A673 (cell line): ENCODE results near the gene RNF17. TPM values are rescaled to one million over a fixed set of nuclear protein-coding genes. Genes with fewer than 3 reads are reported as not detected.

Experiments
- BruUV-seq: library from RNA; stranded (reverse); fragments of 400-500 nt; replicated peaks from 2 replicates; lab custom pipeline; 2021; lab: Mats Ljungman, UMichigan
- CTCF ChIA-PET: fragments of 300-600 bp; sonication (Branson Sonifier 250); formaldehyde crosslinking; loops from one replicate; lab custom pipeline; 2022; ENCODE audit warnings: antibody characterized with exemption; lab: Charles Lee
- POLR2A ChIA-PET: fragments of 300-600 bp; sonication (Branson Sonifier 250); formaldehyde crosslinking; loops from one replicate; lab custom pipeline; 2022; ENCODE audit warnings: antibody characterized with exemption; ENCODE audit not compliant: low non-redundant PET; lab: Charles Lee
- DNase-seq: peaks from one replicate; pipeline ENCODE4 v3.0.0-alpha.2; 2015; ENCODE audit warnings: low spot score
- H3K27ac ChIP-seq: fragments of 200-600 bp; sonication (generic); 2 replicates; pipeline ENCODE4 v1.5.1; 2016; ENCODE audit warnings: mixed run types, low read depth, mild to moderate bottlenecking, mixed read lengths, antibody characterized with exemption, low read length; ENCODE audit not compliant: poor library complexity, severe bottlenecking
- H3K27me3 ChIP-seq: fragments of 200-600 bp; sonication (generic); replicated peaks from 2 replicates; pipeline ENCODE4 v1.6.1; 2017; ENCODE audit warnings: mixed run types, low read depth, mild to moderate bottlenecking, mixed read lengths, antibody characterized with exemption, low read length; ENCODE audit not compliant: insufficient read depth, poor library complexity
- H3K36me3 ChIP-seq: fragments of 200-600 bp; sonication (generic); 2 replicates; pipeline ENCODE4 v1.6.1; 2016; ENCODE audit warnings: mixed run types, mild to moderate bottlenecking, mixed read lengths, antibody characterized with exemption, low read length; ENCODE audit not compliant: insufficient read depth, poor library complexity, severe bottlenecking
- H3K4me1 ChIP-seq: fragments of 200-600 bp; sonication (generic); 2 replicates; pipeline ENCODE4 v1.6.1; 2017; ENCODE audit warnings: mixed run types, mild to moderate bottlenecking, mixed read lengths, antibody characterized with exemption, low read length; ENCODE audit not compliant: insufficient read depth, poor library complexity, severe bottlenecking
- H3K4me3 ChIP-seq: fragments of 200-600 bp; sonication (generic); 2 replicates; pipeline ENCODE4 v1.5.1; 2016; ENCODE audit warnings: low read depth, mixed run types, mild to moderate bottlenecking, mixed read lengths, low read length; ENCODE audit not compliant: poor library complexity, severe bottlenecking
- H3K9me3 ChIP-seq: fragments of 200-600 bp; sonication (generic); 2 replicates; pipeline ENCODE4 v1.6.1; 2016; ENCODE audit warnings: mixed run types, low read depth, mild to moderate bottlenecking, mixed read lengths, antibody characterized with exemption, low read length; ENCODE audit not compliant: poor library complexity, severe bottlenecking
- EZH2 ChIP-seq: fragments of 200-600 bp; sonication (generic); IDR thresholded peaks from 2 replicates; pipeline ENCODE4 v1.6.1; 2017; ENCODE audit warnings: borderline replicate concordance, low read depth, mild to moderate bottlenecking, mixed read lengths, antibody characterized with exemption, low read length; ENCODE audit not compliant: poor library complexity, severe bottlenecking
- intact Hi-C: fragments of 100-400 bp; cut with micrococcal nuclease; formaldehyde crosslinking; loops from one replicate; pipeline ENCODE4 v1.10.0; 2022; ENCODE audit not compliant: unreplicated experiment
- total RNA-seq: library from RNA; stranded (reverse); gene quantifications from 2 replicates; pipeline ENCODE4 v1.2.3, GENCODE V29; 2021
- TF ChIP-seq, protein P1 (sequence below): fragments of 300-800, 200-600 bp; sonication (generic); conservative IDR thresholded peaks from 2 replicates; pipeline ENCODE4 v1.5.1; 2017; ENCODE audit warnings: low read depth, mild to moderate bottlenecking, antibody characterized with exemption, low read length, moderate library complexity, mixed read lengths

The RNF17 gene
- total RNA-seq, 1 experiment from 2014 or later, result not detected

DNA sequence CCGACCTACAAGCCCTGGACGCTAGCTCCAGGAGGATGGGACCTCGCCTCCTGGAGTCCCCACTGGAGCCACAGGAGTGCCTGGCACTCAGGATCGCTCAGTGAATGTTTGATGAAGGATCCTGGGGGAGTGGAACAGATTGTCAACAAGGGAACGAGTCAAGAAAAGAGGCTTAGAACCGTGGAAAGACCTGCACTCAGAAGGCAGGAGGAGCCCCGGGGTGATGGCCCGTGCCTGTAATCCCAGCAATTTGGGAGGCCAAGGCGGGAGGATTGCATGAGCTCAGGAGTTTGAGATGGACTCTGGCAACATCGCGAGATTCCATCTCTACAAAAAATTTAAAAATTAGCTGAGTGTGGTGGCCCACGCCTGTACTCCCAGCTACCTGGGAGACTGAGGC lies 44.8 kb upstream of the RNF17 start:
- TF ChIP-seq, protein P1, sequence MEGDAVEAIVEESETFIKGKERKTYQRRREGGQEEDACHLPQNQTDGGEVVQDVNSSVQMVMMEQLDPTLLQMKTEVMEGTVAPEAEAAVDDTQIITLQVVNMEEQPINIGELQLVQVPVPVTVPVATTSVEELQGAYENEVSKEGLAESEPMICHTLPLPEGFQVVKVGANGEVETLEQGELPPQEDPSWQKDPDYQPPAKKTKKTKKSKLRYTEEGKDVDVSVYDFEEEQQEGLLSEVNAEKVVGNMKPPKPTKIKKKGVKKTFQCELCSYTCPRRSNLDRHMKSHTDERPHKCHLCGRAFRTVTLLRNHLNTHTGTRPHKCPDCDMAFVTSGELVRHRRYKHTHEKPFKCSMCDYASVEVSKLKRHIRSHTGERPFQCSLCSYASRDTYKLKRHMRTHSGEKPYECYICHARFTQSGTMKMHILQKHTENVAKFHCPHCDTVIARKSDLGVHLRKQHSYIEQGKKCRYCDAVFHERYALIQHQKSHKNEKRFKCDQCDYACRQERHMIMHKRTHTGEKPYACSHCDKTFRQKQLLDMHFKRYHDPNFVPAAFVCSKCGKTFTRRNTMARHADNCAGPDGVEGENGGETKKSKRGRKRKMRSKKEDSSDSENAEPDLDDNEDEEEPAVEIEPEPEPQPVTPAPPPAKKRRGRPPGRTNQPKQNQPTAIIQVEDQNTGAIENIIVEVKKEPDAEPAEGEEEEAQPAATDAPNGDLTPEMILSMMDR, result no peak
- TF ChIP-seq EZH2, result no peak
- no peaks in the 10 kb centered on the region for H3K27me3 ChIP-seq
- ChIA-PET CTCF (no interaction called here), POLR2A (no interaction called here)
- no peaks in the 10 kb centered on the region for H3K36me3 ChIP-seq
- no peak overlapping the region for H3K27ac ChIP-seq
- no peaks in the 10 kb centered on the region for H3K9me3 ChIP-seq
- no peaks in the 10 kb centered on the region for H3K4me1 ChIP-seq
- H3K4me3 ChIP-seq, result no peak overlapping the region
- BruUV-seq, result no TSS peak
- intact Hi-C loops, result no loop called here
- DNase-seq, result no peak

DNA sequence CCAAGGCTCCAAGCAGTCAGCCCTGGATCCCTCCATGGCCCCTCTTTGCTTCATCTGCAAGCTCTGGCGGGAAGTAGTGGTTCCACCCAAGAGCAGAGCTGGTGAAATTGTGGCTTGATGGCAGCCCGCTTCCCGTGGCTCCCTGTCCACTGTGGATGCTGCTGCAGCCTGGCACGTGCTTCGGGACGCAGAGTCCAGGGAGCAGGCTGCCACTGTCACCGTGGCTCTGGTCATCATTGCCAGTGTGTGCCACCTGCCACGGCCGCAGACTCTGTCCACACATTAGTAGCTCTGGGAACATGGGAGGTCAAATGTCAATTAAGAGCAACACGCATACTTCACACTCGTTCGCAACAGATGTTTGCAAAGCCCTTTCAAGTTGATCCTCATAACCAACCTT lies 40.8 kb upstream of the RNF17 start:
- no peaks in the 10 kb centered on the region for H3K9me3 ChIP-seq
- H3K4me1 ChIP-seq, result no peaks in the 10 kb centered on the region
- ChIA-PET POLR2A (no interaction called here), CTCF (no interaction called here)
- H3K27me3 ChIP-seq, result no peaks in the 10 kb centered on the region
- TF ChIP-seq, protein P1, result no peak
- no peak for TF ChIP-seq EZH2
- no TSS peak for BruUV-seq
- no peak overlapping the region for H3K27ac ChIP-seq
- H3K4me3 ChIP-seq, result no peak overlapping the region
- intact Hi-C loops, result no loop called here
- no peak for DNase-seq
- no peaks in the 10 kb centered on the region for H3K36me3 ChIP-seq

DNA sequence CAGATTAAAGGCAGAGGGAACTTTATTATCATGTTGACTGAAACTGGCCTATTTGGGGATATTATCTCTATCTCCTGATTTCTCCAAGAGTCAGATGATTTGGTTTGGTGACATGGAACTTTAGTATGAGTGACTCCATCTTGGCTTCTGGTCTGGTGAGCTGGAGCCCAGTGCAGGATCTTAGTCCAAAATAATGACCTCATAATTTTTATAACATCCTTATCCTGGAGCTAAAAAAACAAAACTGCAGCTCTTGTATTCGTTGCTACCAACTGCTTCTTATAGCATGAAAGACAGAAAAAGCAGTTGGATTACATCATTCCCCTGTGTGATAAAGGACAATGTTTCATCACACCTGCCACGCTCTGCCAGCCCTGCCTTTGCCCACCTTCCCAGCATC lies 39.3 kb upstream of the RNF17 start:
- DNase-seq, result no peak
- BruUV-seq, result no TSS peak
- intact Hi-C loops, result loop anchor here (5.0 kb wide), 2 partner anchors 32 to 117 kb away; no protein-coding TSS in a partner anchor
- TF ChIP-seq, protein P1, result no peak
- TF ChIP-seq EZH2, result no peak
- no peak overlapping the region for H3K27ac ChIP-seq
- H3K36me3 ChIP-seq, result no peaks in the 10 kb centered on the region
- H3K4me3 ChIP-seq, result no peak overlapping the region
- H3K9me3 ChIP-seq, result no peaks in the 10 kb centered on the region
- no peaks in the 10 kb centered on the region for H3K4me1 ChIP-seq
- CTCF ChIA-PET, result no interaction called here
- H3K27me3 ChIP-seq, result no peaks in the 10 kb centered on the region
- POLR2A ChIA-PET, result no interaction called here
